Adipocyte (in vitro differentiated cells): ENCODE measurements around the gene TENT5C.

ENCODE experiments used
- DNase-seq: peaks from one replicate; pipeline ENCODE4 v3.0.0-alpha.2; 2015; ENCODE audit warnings: low read depth
- H3K27me3 ChIP-seq: replicated peaks from 2 replicates; pipeline ENCODE4 v1.7.0; 2013; ENCODE audit warnings: mild to moderate bottlenecking, low read length, moderate library complexity; ENCODE audit not compliant: control insufficient read depth, insufficient read depth
- H3K36me3 ChIP-seq: 2 replicates; pipeline ENCODE4 v1.7.0; 2013; ENCODE audit warnings: low read length, mild to moderate bottlenecking, moderate library complexity; ENCODE audit not compliant: control insufficient read depth, insufficient read depth, severe bottlenecking
- H3K4me1 ChIP-seq: 2 replicates; pipeline ENCODE4 v1.7.0; 2013; ENCODE audit warnings: mild to moderate bottlenecking, low read length, moderate library complexity; ENCODE audit not compliant: control insufficient read depth, insufficient read depth
- H3K4me3 ChIP-seq: 2 replicates; pipeline ENCODE4 v1.7.0; 2013; ENCODE audit warnings: mild to moderate bottlenecking, low read length, moderate library complexity
- H3K9ac ChIP-seq: 2 replicates; pipeline ENCODE4 v1.7.0; 2013; ENCODE audit warnings: mild to moderate bottlenecking, low read length, moderate library complexity
- H3K9me3 ChIP-seq: 2 replicates; pipeline ENCODE4 v1.7.0; 2013; ENCODE audit warnings: mild to moderate bottlenecking, low read length, moderate library complexity; ENCODE audit not compliant: control insufficient read depth

The TENT5C gene

DNA sequence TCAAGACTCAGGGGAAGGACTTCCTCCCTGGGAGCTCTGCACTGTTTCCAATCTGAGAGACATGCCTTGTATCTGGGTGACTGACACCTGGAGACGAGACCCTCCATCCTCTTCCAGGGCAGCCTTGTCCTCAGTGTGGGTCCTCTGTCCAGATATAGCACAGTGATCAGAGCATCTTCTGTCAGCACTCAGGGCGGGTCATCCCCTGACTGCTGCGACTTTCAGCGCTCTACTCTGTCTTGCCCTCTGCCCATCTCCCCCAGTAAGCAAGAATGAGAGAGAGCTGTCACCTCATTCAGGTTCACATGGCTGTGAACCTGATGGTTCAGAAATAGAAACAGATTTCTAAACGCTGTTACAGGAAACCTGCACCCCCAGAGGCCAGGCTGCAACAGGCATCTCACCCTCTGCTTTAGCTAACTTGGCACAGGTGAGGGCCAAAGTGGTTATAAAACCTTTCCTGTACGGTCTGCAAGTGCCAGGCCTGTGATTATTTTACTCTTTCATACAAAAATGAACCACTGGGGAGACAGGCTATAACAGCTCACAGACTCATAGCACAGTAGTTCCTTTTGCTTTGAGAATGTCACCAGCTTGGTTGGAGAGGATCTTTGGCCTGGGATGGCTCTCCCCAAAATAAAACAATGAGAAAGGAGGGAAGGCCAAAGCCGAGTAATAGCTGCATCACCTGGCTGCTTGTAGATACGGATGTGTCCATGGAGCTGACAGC lies 11.4 kb upstream of the TENT5C start:
- Histone ChIP-seq H3K4me1 (peaks cover under 1% of the 10 kb centered on the region), H3K9ac (no peak overlapping the region)

DNA sequence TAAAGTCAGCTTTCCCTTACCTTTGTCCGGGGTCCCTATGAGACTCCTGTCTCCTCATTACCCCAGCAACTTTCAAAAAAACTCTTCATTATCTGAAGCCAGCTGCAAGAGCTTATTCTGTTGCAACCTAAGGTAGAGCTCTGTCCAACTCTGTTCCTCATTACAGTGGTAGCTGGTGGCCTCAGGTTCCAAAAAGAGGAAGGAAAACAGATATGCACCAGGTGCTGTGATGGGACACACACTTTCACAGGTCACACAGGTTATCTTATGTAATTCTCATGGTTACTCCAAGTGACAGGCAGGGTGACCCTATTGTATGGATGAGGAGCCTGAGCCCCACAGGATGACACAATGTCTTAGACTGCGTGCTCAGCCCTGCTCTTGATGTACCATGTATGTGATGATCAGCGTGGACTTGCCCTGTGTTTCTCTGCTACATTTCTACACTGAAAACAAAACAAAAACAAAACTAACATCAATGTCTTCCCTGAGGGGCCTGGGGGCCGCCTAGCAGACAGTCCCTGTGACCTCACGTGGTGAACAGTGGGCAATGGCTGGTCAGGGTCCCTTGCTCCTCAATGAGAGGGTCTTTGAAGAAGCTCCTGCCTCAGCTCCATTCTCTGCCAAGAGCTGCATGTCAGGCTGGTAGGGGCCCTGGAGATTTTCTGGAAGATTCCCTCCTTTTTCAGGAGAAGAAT lies 9.7 kb upstream of the TENT5C start:
- DNase-seq = no peak
- Histone ChIP-seq H3K9me3 (no peaks in the 10 kb centered on the region), H3K36me3 (no peaks in the 10 kb centered on the region), H3K9ac (no peak overlapping the region), H3K4me3 (no peak overlapping the region), H3K27me3 (peaks cover 41% of the 10 kb centered on the region), H3K4me1 (peaks cover 15% of the 10 kb centered on the region)

More for the DNA sequence above, 11.4 kb upstream of the TENT5C start:
- H3K4me3 ChIP-seq = no peak overlapping the region
- peaks cover 44% of the 10 kb centered on the region for H3K27me3 ChIP-seq
- no peak for DNase-seq
- no peaks in the 10 kb centered on the region for H3K36me3 ChIP-seq
- H3K9me3 ChIP-seq = no peaks in the 10 kb centered on the region

DNA sequence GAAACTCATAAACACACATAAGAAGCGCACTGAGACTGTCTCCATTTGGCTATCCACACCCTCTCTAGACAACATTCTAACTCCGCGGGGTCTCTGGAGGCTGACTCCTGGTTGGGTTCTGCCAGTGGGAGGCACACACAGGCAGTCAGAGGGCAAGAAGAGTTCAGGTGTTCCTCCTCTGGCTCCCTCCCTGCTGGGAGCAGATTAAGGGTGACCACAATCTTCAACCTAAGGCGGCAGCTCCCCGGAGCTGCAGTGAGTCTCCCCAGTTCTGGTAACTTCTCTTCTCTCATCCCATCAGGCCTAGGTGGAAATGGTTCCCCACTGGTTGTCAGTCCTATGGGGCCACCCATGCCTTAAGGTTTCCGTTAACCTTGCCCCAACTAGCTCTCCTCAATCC lies 7.4 kb upstream of the TENT5C start:
- Histone ChIP-seq H3K27me3 (peaks cover 34% of the 10 kb centered on the region), H3K36me3 (no peaks in the 10 kb centered on the region), H3K9me3 (no peaks in the 10 kb centered on the region), H3K4me3 (no peak overlapping the region), H3K4me1 (peaks cover 17% of the 10 kb centered on the region), H3K9ac (no peak overlapping the region)
- no peak for DNase-seq

DNA sequence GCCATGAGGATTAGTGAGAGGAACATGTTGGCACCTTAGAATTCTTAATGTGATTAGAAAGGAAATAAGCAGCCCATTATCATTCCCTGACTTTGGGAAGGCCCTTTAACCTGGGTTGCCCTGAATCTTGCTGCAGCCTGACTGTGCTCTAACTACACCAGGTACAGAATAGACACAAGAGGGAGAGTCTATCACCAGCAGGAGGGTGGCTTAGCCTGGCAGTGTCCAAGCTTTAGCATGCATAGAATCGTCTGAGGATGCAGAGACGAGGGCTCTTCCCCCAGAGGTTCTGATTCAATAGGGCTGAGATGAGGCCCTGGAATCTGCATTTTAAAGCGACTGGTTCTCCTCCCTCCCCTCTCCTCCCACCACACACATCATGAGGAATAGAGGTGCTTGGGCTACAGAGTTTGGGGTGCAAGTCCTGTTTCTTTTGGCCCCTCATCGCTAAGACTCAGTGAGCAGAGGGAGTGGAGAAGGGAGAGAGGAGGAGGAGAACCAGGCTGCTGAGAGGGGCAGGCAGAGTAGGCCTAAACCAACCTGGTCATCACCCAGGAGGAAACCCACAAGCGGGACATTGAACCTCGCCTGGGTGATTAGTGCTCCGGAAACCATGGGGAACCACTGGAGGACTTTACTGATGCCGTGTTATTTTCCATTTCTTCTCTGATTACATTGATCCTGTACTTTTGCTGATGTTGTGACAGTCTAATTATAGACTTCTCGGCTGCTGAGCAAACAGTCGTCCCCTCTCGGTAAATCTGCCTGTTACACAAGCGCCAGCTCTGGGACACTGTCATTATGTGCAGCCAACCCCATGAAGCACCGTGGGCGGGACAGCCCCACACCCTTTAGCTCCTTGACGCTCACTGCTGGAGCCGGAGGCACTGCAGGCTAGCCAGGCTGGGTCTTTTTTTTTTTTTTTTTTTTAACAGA lies 6.3 kb upstream of the TENT5C start:
- no peak for DNase-seq
- H3K4me3 ChIP-seq = no peak overlapping the region
- H3K9ac ChIP-seq = no peak overlapping the region
- H3K4me1 ChIP-seq = peaks cover 17% of the 10 kb centered on the region
- H3K36me3 ChIP-seq = no peaks in the 10 kb centered on the region
- H3K9me3 ChIP-seq = no peaks in the 10 kb centered on the region
- peaks cover 30% of the 10 kb centered on the region for H3K27me3 ChIP-seq

DNA sequence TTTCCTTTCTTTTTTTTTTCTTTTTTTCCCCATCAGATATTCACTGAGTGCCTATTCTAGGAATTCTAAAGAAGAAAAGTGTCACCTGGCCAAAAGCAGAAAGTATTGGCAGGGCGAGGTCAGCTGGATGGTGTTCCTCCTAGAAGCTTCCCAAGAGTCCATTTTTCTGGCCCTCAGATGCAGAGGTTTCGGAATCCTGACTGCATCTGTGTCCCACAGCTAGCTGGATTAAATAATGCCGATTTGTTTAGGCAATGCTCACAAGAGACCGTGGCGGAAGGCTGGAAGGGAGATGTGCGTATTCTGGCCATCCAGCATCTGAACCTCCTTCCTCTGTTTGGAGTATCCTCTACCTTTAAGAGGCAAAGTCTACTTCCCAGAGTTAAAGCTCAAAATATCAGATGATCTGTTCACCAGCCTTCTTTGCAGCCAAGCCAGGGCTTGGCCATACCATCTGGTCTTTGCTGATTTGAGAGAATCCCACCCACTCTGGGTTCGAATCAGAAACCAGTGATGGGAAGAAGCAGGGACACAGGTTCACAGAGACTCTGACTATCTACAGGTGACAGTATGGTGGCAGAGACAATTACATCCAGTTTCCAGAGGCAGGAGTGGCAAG lies 5.4 kb upstream of the TENT5C start:
- Histone ChIP-seq H3K9me3 (no peaks in the 10 kb centered on the region), H3K4me1 (peaks cover 23% of the 10 kb centered on the region), H3K9ac (no peak overlapping the region), H3K4me3 (no peak overlapping the region), H3K36me3 (no peaks in the 10 kb centered on the region), H3K27me3 (peaks cover 32% of the 10 kb centered on the region)
- no peak for DNase-seq

DNA sequence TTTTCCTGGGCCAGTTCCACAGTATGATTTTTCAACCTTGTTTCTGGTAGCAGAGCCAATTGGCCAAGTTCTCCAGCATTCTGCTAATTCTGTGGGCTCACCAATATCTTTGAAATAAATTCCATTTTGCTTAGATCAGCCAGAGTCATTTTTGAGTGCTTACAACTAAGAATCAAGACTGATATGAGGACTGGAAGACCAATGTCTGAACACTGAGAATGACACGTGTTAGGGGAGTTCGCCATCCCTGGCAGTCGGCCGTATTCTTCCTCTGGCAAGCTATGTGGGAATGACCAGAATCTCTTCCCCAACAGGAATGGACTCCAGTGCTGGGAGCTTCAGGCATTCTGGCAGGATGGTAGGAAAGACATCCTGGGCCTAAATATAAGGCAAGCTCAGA lies 4.9 kb upstream of the TENT5C start:
- no peak for DNase-seq
- peaks cover 32% of the 10 kb centered on the region for H3K27me3 ChIP-seq

DNA sequence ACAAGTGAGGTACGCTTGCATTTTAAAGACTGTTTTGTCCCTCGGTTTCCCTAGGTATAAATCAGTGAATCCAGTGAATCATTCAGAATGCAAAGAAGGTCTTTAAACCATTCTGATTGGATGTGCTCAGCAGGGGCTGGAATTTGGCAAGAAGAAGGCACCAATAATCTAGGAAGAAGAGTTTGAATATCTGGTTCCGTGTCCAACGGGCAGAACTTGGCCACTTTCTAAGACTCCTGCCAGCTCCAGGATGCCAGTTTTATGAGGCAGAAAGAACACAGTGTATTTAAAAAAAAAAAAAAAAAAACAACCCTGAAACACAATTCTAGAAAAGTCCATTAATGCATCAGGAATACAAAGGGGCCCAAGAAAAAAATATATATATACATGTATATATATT lies 3.0 kb upstream of the TENT5C start:
- Histone ChIP-seq H3K4me1 (peaks cover 29% of the 10 kb centered on the region), H3K9me3 (no peaks in the 10 kb centered on the region), H3K9ac (no peak overlapping the region), H3K27me3 (peaks cover 25% of the 10 kb centered on the region), H3K4me3 (no peak overlapping the region), H3K36me3 (no peaks in the 10 kb centered on the region)
- no peak for DNase-seq

More for the DNA sequence above, 4.9 kb upstream of the TENT5C start:
- Histone ChIP-seq H3K9ac (no peak overlapping the region), H3K9me3 (no peaks in the 10 kb centered on the region), H3K4me3 (no peak overlapping the region), H3K4me1 (peaks cover 25% of the 10 kb centered on the region), H3K36me3 (no peaks in the 10 kb centered on the region)

DNA sequence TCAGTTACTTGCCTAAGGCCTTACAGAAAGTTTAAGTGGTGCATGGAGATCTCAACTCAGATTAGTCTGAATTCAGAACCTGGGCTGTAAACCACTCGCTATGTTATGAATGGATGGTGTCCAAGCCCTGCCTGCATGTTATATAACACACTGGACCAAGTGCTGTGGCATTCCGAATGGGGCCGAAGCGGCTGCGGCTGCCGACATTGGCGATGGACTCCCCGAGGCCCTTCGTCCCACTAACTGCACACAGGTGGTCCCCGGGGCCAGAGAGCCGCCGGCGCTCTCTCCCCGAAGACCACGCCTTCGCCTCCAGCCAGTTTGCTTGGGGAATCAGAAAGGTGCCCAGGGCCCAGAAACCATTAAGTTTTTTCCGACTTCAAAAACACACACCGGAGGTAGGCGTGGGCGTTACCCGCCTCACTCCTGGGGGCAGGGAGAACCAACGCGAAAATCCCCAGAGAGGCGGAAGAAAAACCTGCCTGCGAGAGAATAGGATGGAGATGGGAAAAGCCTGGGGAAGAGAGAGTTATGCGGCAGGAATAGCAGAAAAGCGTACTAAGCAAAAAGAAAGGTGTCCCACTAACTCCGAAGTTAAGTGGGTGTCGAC lies 579 bp upstream of the TENT5C start:
- H3K27me3 ChIP-seq = peaks cover 18% of the 10 kb centered on the region
- peaks cover 28% of the 10 kb centered on the region for H3K4me1 ChIP-seq
- no peaks in the 10 kb centered on the region for H3K9me3 ChIP-seq
- H3K4me3 ChIP-seq = peak overlapping the region; percentile 92
- H3K9ac ChIP-seq = peak overlapping the region; percentile 74
- H3K36me3 ChIP-seq = no peaks in the 10 kb centered on the region
- peak; percentile 34 for DNase-seq

DNA sequence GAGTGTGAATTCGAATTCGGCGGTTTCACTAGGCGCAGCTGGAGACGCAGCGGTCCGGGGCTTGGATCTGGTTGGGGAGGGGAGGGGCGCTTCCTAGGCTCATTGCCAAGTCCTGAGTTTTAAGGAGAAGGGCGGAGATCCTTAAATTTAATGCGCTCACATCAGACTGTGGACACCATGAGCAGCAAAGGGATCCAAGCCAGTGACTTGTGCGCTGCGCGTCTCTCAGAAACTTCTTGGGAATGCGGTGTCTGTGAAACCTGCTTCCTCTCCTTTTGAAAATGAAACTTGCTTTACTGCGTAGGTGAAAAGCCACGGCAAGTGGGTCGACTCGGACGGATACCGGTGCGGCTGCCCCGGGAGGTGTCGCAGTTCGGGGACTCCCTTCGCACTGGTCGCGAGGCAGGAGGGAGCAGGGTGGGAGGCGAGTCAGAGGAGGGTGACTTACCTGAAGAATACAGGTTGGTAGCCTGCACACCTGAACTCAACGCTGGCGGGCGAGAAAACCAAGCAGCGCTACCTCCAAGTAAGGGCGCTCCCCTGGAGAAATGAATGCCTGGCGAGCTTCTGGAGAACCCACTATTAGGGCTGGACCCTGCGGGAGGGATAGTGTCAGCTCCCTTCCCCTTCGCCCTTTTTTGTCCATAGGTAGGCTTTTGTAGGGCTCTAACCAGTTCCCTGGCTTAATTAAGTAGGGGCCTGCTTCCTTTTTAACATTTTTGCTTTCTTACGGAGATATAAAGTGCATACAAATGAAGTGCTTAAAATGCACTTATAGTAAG lies 992 bp downstream of the TENT5C start:
- no peaks in the 10 kb centered on the region for H3K36me3 ChIP-seq
- peak overlapping the region; percentile 42 for H3K9ac ChIP-seq
- peaks cover 16% of the 10 kb centered on the region for H3K4me1 ChIP-seq
- peak; percentile 28 for DNase-seq
- H3K9me3 ChIP-seq = no peaks in the 10 kb centered on the region
- H3K4me3 ChIP-seq = peak overlapping the region; percentile 92
- peaks cover 18% of the 10 kb centered on the region for H3K27me3 ChIP-seq

DNA sequence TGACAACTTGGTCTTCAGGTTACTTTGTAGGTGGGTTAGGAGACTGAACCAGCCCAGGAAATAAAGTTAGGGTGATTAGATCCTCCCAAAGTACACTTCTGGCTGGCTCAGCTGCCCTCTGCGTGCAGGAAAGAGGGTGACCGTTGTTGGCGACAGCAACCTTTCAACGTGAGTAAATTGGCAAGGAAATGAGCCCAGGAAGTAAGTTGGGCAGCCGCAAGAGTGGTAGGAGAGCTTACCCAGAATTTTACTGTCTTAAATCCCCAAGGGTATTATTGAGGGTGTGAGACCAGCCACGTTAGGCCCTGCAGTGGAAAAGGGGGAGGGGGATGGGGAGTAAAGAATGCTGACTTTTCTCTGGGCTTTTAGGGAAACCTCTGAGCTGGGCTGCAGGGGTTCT lies 1.6 kb downstream of the TENT5C start:
- Histone ChIP-seq H3K9ac (no peak overlapping the region), H3K4me1 (peaks cover 16% of the 10 kb centered on the region), H3K9me3 (no peaks in the 10 kb centered on the region), H3K27me3 (peaks cover 18% of the 10 kb centered on the region), H3K4me3 (no peak overlapping the region), H3K36me3 (no peaks in the 10 kb centered on the region)
- no peak for DNase-seq
